Panc1 (cell line): ENCODE data around the gene USH1C. TPM values are rescaled to one million over a fixed set of nuclear protein-coding genes. Genes with fewer than 3 reads are reported as not detected.

Source experiments
- ATAC-seq: fragments of 200-7000 bp; cut with Tn5 transposase; 2 replicates; pipeline ENCODE4 v1.9.1; 2020; ENCODE audit warnings: mild to moderate bottlenecking, moderate library complexity
- BruUV-seq: library from RNA; stranded (reverse); fragments of 400-500 nt; replicated peaks from 2 replicates; lab custom pipeline; 2021; lab: Mats Ljungman, UMichigan
- CTCF ChIA-PET: fragments of 300-600 bp; sonication (Branson Sonifier 250); formaldehyde crosslinking; loops from one replicate; lab custom pipeline; 2022; ENCODE audit warnings: antibody characterized with exemption; lab: Charles Lee
- POLR2A ChIA-PET: fragments of 300-600 bp; sonication (Branson Sonifier 250); formaldehyde crosslinking; loops from one replicate; lab custom pipeline; 2022; ENCODE audit warnings: antibody characterized with exemption; lab: Charles Lee
- DNase-seq: peaks from one replicate; pipeline ENCODE4 v3.0.0-alpha.2; 2010; ENCODE audit warnings: low read depth, low spot score
- H3K27ac ChIP-seq: 2 replicates; pipeline ENCODE4 v1.5.1; 2011; ENCODE audit warnings: mild to moderate bottlenecking, low read length, inconsistent platforms
- H3K27me3 ChIP-seq: fragments of 200-500 bp; sonication (Bioruptor generic); 2 replicates; pipeline ENCODE4 v1.6.0; 2014; ENCODE audit warnings: low read length, inconsistent platforms; ENCODE audit not compliant: control insufficient read depth, insufficient read depth
- H3K36me3 ChIP-seq: fragments of 200-500 bp; sonication (Bioruptor generic); 2 replicates; pipeline ENCODE4 v1.5.1; 2014; ENCODE audit warnings: inconsistent platforms, mild to moderate bottlenecking, low read length, moderate library complexity; ENCODE audit not compliant: control insufficient read depth, insufficient read depth
- H3K4me1 ChIP-seq: 2 replicates; pipeline ENCODE4 v1.5.1; 2011; ENCODE audit warnings: inconsistent platforms, mild to moderate bottlenecking, low read length, moderate library complexity; ENCODE audit not compliant: control insufficient read depth, insufficient read depth
- H3K4me3 ChIP-seq, 2 experiments: 2 replicates each; pipeline ENCODE4 v1.5.1; 2011 to 2012; ENCODE audit warnings: low read depth in 2 of 2, low read length in 2 of 2, mild to moderate bottlenecking in 2 of 2, inconsistent platforms in 1 of 2, moderate library complexity in 1 of 2
- H3K9me3 ChIP-seq: fragments of 200-500 bp; sonication (Bioruptor generic); 2 replicates; pipeline ENCODE4 v1.5.1; 2014; ENCODE audit warnings: low read depth, mild to moderate bottlenecking, inconsistent platforms, low read length, moderate library complexity; ENCODE audit not compliant: control insufficient read depth, insufficient read depth
- POLR2AphosphoS5 ChIP-seq: IDR thresholded peaks from 2 replicates; pipeline ENCODE4 v1.6.1; 2012; ENCODE audit warnings: mild to moderate bottlenecking, low read depth, low read length, moderate library complexity
- SIN3A ChIP-seq: IDR thresholded peaks from 2 replicates; pipeline ENCODE4 v1.6.1; 2012; ENCODE audit warnings: low read depth, mild to moderate bottlenecking, low read length, moderate library complexity, borderline replicate concordance; ENCODE audit not compliant: insufficient read depth
- TCF7L2 ChIP-seq: IDR thresholded peaks from 2 replicates; pipeline ENCODE4 v1.6.1; 2011; ENCODE audit warnings: mild to moderate bottlenecking, low read depth, low read length, inconsistent platforms
- in situ Hi-C: cut with HindIII; loops from 2 replicates; pipeline ENCODE4 v1.10.0; 2016; ENCODE audit warnings: low sequenced_read_pairs, low pct_unique_long_range_greater_than_20kb
- intact Hi-C: fragments of 100-400 bp; cut with micrococcal nuclease; formaldehyde crosslinking; loops from one replicate; pipeline ENCODE4 v1.10.0; 2022; ENCODE audit not compliant: unreplicated experiment
- total RNA-seq: library from RNA; stranded (reverse); gene quantifications from one replicate; pipeline ENCODE4 v1.2.1, GENCODE V29; 2021; ENCODE audit not compliant: unreplicated experiment
- TF ChIP-seq, protein P1 (sequence below), 2 experiments: IDR thresholded peaks; 2 replicates each; pipeline ENCODE4 v1.6.1; 2011 to 2012; ENCODE audit warnings: low read depth in 2 of 2, control low read depth in 1 of 2, low read length in 1 of 2, mild to moderate bottlenecking in 1 of 2, moderate library complexity in 1 of 2; ENCODE audit not compliant: insufficient read depth in 1 of 2
- TF ChIP-seq, protein P2 (sequence below): fragments of 450-650 bp; IDR thresholded peaks from 2 replicates; pipeline ENCODE4 v1.5.1; 2017; ENCODE audit warnings: mild to moderate bottlenecking

The USH1C gene
- total RNA-seq, 1 experiment from 2014 or later, result not detected

- no peaks in the 10 kb centered on the region for H3K4me1 ChIP-seq
- TF ChIP-seq TCF7L2 (no peak), POLR2AphosphoS5 (no peak), SIN3A (no peak)
- TF ChIP-seq, protein P1, sequence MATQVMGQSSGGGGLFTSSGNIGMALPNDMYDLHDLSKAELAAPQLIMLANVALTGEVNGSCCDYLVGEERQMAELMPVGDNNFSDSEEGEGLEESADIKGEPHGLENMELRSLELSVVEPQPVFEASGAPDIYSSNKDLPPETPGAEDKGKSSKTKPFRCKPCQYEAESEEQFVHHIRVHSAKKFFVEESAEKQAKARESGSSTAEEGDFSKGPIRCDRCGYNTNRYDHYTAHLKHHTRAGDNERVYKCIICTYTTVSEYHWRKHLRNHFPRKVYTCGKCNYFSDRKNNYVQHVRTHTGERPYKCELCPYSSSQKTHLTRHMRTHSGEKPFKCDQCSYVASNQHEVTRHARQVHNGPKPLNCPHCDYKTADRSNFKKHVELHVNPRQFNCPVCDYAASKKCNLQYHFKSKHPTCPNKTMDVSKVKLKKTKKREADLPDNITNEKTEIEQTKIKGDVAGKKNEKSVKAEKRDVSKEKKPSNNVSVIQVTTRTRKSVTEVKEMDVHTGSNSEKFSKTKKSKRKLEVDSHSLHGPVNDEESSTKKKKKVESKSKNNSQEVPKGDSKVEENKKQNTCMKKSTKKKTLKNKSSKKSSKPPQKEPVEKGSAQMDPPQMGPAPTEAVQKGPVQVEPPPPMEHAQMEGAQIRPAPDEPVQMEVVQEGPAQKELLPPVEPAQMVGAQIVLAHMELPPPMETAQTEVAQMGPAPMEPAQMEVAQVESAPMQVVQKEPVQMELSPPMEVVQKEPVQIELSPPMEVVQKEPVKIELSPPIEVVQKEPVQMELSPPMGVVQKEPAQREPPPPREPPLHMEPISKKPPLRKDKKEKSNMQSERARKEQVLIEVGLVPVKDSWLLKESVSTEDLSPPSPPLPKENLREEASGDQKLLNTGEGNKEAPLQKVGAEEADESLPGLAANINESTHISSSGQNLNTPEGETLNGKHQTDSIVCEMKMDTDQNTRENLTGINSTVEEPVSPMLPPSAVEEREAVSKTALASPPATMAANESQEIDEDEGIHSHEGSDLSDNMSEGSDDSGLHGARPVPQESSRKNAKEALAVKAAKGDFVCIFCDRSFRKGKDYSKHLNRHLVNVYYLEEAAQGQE (IDR thresholded peaks at IDR 0.05; ENCODE audit: insufficient read depth in 1 of 2, low read depth in 2 of 2, low read length in 1 of 2), result no peak
- TF ChIP-seq, protein P2, sequence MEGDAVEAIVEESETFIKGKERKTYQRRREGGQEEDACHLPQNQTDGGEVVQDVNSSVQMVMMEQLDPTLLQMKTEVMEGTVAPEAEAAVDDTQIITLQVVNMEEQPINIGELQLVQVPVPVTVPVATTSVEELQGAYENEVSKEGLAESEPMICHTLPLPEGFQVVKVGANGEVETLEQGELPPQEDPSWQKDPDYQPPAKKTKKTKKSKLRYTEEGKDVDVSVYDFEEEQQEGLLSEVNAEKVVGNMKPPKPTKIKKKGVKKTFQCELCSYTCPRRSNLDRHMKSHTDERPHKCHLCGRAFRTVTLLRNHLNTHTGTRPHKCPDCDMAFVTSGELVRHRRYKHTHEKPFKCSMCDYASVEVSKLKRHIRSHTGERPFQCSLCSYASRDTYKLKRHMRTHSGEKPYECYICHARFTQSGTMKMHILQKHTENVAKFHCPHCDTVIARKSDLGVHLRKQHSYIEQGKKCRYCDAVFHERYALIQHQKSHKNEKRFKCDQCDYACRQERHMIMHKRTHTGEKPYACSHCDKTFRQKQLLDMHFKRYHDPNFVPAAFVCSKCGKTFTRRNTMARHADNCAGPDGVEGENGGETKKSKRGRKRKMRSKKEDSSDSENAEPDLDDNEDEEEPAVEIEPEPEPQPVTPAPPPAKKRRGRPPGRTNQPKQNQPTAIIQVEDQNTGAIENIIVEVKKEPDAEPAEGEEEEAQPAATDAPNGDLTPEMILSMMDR, result no peak
- intact Hi-C loops (no loop called here), in situ Hi-C loops (no loop called here)
- H3K9me3 ChIP-seq, result no peaks in the 10 kb centered on the region
- peaks cover 4% of the 10 kb centered on the region; the same call in 1 of the 2 replicates for H3K27me3 ChIP-seq
- no TSS peak for BruUV-seq
- DNase-seq (no peak), ATAC-seq (no peak)
- no peak overlapping the region for H3K27ac ChIP-seq
- no peak overlapping the region for H3K4me3 ChIP-seq
- POLR2A ChIA-PET, result no interaction called here
- no peaks in the 10 kb centered on the region for H3K36me3 ChIP-seq
- CTCF ChIA-PET, result no interaction called here
These were observed 53.3 kb downstream of the USH1C start for GRCh38 chr11:17490938-17491337.

DNA sequence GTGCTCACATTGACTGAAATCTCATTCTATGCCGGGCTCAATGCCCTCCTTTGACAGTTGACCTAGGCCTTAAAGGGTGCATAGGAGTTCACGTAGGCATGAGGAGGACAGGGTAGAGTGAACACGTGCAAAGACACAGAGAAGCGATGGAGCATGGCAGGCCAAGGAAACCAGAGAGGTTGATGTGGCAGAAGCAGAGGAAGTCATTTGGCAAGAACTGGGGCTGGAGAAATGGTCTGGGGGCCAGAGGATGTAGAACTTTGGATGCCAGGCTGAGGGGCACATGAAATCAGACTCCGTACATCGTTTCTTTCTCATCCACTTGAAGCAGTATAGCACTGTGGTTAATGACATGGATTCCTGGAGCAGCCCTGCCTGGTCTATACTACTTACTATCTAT, 54.0 kb downstream of the USH1C start:
- Histone ChIP-seq H3K4me1 (no peaks in the 10 kb centered on the region), H3K27ac (no peak overlapping the region), H3K27me3 (peaks cover 4% of the 10 kb centered on the region; the same call in 1 of the 2 replicates), H3K9me3 (no peaks in the 10 kb centered on the region), H3K36me3 (no peaks in the 10 kb centered on the region), H3K4me3 (no peak overlapping the region)
- no TSS peak for BruUV-seq
- TF ChIP-seq, protein P1 (IDR thresholded peaks at IDR 0.05; ENCODE audit: insufficient read depth in 1 of 2, low read depth in 2 of 2, low read length in 1 of 2), result no peak
- TF ChIP-seq, protein P2, result no peak
- TF ChIP-seq SIN3A (no peak), TCF7L2 (no peak)
- ChIA-PET POLR2A (no interaction called here), CTCF (no interaction called here)
- DNase-seq, result no peak
- intact Hi-C loops, result no loop called here
- no peak for ATAC-seq
- in situ Hi-C loops, result no loop called here
